B cell (primary cell): Measurements from ENCODE around the gene TBC1D9B. TPM values are rescaled to one million over a fixed set of nuclear protein-coding genes. Genes with fewer than 3 reads are reported as not detected.

Experiments
- ATAC-seq: fragments of 200-7000 bp; cut with Tn5 transposase; one replicate; pipeline ENCODE4 v1.10.0; 2021; ENCODE audit warnings: low read depth, mild to moderate bottlenecking, moderate number of reproducible peaks, moderate library complexity
- CTCF ChIA-PET: fragments of 350-600 bp; sonication (Branson Sonifier 250); formaldehyde crosslinking; loops from one replicate; lab custom pipeline; 2021; ENCODE audit warnings: antibody characterized with exemption, inconsistent platforms; lab: Charles Lee
- POLR2A ChIA-PET: fragments of 350-600 bp; sonication (Branson Sonifier 250); formaldehyde crosslinking; loops from one replicate; lab custom pipeline; 2021; ENCODE audit warnings: antibody characterized with exemption; lab: Charles Lee
- DNase-seq: peaks from one replicate; pipeline ENCODE4 v3.0.0; 2013
- H2AFZ ChIP-seq: 2 replicates; pipeline ENCODE4 v1.6.1; 2012; ENCODE audit warnings: mild to moderate bottlenecking, low read depth, low read length; ENCODE audit not compliant: insufficient read depth, poor library complexity, severe bottlenecking
- H3K27ac ChIP-seq, 2 donors: 1 replicate in 1 of 2; 2 replicates in 1 of 2; pipeline ENCODE4 v1.5.1; 2012 to 2013; ENCODE audit warnings: low read length in 2 of 2, mild to moderate bottlenecking in 2 of 2, moderate library complexity in 1 of 2
- H3K27me3 ChIP-seq, 4 experiments: fragments of 200-600 bp in 1 of 4; sonication (generic) in 1 of 4; replicated peaks in 1 of 4; 1 replicate in 2 of 4; 2 replicates in 2 of 4; pipeline versions ENCODE4 v1.6.1 to v1.7.0; 2013 to 2016; ENCODE audit warnings: low read length in 3 of 4, mild to moderate bottlenecking in 2 of 4, mixed read lengths in 1 of 4, moderate library complexity in 1 of 4; ENCODE audit not compliant: insufficient read depth in 4 of 4, control insufficient read depth in 3 of 4; ENCODE audit errors: control extremely low read depth in 1 of 4
- H3K36me3 ChIP-seq, 2 experiments: replicated peaks in 1 of 2; 1 replicate in 1 of 2; 2 replicates in 1 of 2; pipeline versions ENCODE4 v1.6.1 to v1.7.1; 2013; ENCODE audit warnings: low read length in 1 of 2; ENCODE audit not compliant: insufficient read depth in 2 of 2, control insufficient read depth in 1 of 2; ENCODE audit errors: control extremely low read depth in 1 of 2, extremely low read depth in 1 of 2
- H3K4me1 ChIP-seq, 2 donors: fragments of 200-600 bp in 1 of 2; sonication (generic) in 1 of 2; 1 replicate in 1 of 2; 2 replicates in 1 of 2; pipeline versions ENCODE4 v1.5.1 to v1.6.1; 2013 to 2017; ENCODE audit warnings: low read length in 2 of 2; ENCODE audit not compliant: control insufficient read depth in 2 of 2, insufficient read depth in 2 of 2
- H3K4me2 ChIP-seq: replicated peaks from 2 replicates; pipeline ENCODE3; 2012; ENCODE audit warnings: mild to moderate bottlenecking, low read depth, low read length; ENCODE audit not compliant: poor library complexity, severe bottlenecking
- H3K4me3 ChIP-seq, 5 experiments: fragments of 200-600 bp in 1 of 5; sonication (generic) in 1 of 5; 1 replicate in 3 of 5; 2 replicates in 2 of 5; pipeline versions ENCODE4 v1.5.1 to v1.7.0; 2011 to 2016; ENCODE audit warnings: low read length in 4 of 5, mild to moderate bottlenecking in 4 of 5, low read depth in 2 of 5, control low read depth in 1 of 5, moderate library complexity in 1 of 5; ENCODE audit not compliant: insufficient read depth in 1 of 5; ENCODE audit errors: control extremely low read depth in 1 of 5, extremely low read depth in 1 of 5
- H3K79me2 ChIP-seq: fragments of 200-600 bp; sonication (generic); one replicate; pipeline ENCODE4 v1.6.0; 2016; ENCODE audit warnings: low read length; ENCODE audit not compliant: control insufficient read depth, insufficient read depth
- H3K9ac ChIP-seq: fragments of 200-600 bp; sonication (generic); 2 replicates; pipeline ENCODE4 v1.6.1; 2017; ENCODE audit warnings: mild to moderate bottlenecking, low read length, moderate library complexity
- H3K9me3 ChIP-seq, 3 donors: one replicate each; pipeline versions ENCODE4 v1.6.1 to v1.7.1; 2013; ENCODE audit warnings: low read length in 2 of 3; ENCODE audit not compliant: control insufficient read depth in 2 of 3, insufficient read depth in 1 of 3; ENCODE audit errors: control extremely low read depth in 1 of 3
- H4K20me1 ChIP-seq: 2 replicates; pipeline ENCODE4 v1.6.0; 2012; ENCODE audit warnings: mild to moderate bottlenecking, low read length; ENCODE audit not compliant: insufficient read depth, control insufficient read depth, poor library complexity, severe bottlenecking
- H3K27ac Mint-ChIP-seq: one replicate; pipeline ENCODE4 v1.8.0; 2021; ENCODE audit warnings: mixed read lengths
- H3K27me3 Mint-ChIP-seq: one replicate; pipeline ENCODE4 v1.8.0; 2021; ENCODE audit warnings: mixed read lengths
- H3K4me1 Mint-ChIP-seq: one replicate; pipeline ENCODE4 v1.8.0; 2021; ENCODE audit warnings: mixed read lengths
- H3K4me3 Mint-ChIP-seq: one replicate; pipeline ENCODE4 v1.8.0; 2021; ENCODE audit warnings: mixed read lengths
- H3K9me3 Mint-ChIP-seq: one replicate; pipeline ENCODE4 v1.8.0; 2022; ENCODE audit warnings: mixed read lengths; ENCODE audit not compliant: insufficient read depth
- EZH2 ChIP-seq: IDR thresholded peaks from 2 replicates; pipeline ENCODE4 v1.6.1; 2012; ENCODE audit warnings: borderline replicate concordance, low read depth, mild to moderate bottlenecking, moderate library complexity, low read length; ENCODE audit not compliant: insufficient read depth, poor library complexity, severe bottlenecking
- WGBS: methylation state at CpG from one replicate; pipeline ENCODE4 v1.1.5; 2013; ENCODE audit warnings: missing lambda C conversion rate; ENCODE audit not compliant: insufficient coverage; 5-methylcytosine and 5-hydroxymethylcytosine counted together
- intact Hi-C: fragments of 100-400 bp; cut with micrococcal nuclease; formaldehyde crosslinking; loops from one replicate; pipeline ENCODE4 v1.10.0; 2022
- polyA plus RNA-seq: library from polyadenylated mRNA; depleted of rRNA; stranded (reverse); fragments of >200 nt; gene quantifications from 2 replicates; pipeline ENCODE4 v1.2.3, GENCODE V29; 2012
- total RNA-seq, 2 donors: library from RNA; stranded (reverse); fragments of 120-200 nt in 1 of 2; gene quantifications; 1 replicate in 1 of 2; 2 replicates in 1 of 2; pipeline versions ENCODE4 v1.2.3 to v1.2.4, GENCODE V29; 2013 to 2022
- TF ChIP-seq, protein P1 (sequence below): fragments of 200-600 bp; IDR thresholded peaks from one replicate; pipeline ENCODE4 v1.8.0; 2022; ENCODE audit warnings: antibody characterized with exemption, mild to moderate bottlenecking

TBC1D9B gene
- total and polyA plus RNA-seq, 2 donors (not counting 1 experiment from before 2014, with no cell fraction given) = 143 to 144 TPM

DNA sequence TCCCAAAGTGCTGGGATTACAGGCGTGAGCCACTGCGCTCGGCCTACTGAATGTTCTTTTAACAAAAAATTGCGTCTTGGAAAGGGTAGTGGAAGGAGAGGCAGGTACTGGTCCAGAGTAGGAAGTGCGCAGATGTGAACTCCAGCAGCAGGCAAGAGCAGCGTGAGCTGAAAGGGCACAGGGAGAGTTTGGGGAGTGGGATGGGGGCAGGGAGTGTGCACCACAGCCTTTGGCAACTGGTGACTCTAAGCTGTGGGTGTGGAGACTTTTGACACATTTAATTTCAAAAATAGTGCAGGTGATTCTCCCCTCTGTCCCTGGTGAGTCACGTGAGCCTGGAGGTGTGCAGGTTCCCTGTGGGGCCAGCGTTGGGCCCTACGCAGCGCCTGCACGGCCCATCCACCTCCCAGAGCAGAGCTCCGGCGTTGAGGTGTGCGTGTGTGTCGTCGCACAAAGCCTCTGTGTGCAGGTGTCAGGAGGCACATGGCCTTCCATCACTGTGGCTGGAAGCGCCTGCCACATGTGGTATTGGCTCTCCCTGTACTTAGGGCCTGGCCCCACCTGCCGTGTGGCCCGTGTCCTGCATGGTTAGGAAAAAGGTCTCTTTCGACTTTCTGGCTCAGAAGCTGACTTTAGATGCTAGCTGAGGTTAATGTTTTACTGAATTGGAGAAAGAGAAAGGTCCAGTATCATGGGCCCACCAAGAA is 75.5 kb downstream of the TBC1D9B start:
- H3K4me2 ChIP-seq = no peak overlapping the region
- no peak overlapping the region for H3K9ac ChIP-seq
- Mint-ChIP-seq H3K27ac (peak overlapping the region; percentile 41), H3K4me3 (no peak overlapping the region), H3K9me3 (no peaks in the 10 kb centered on the region), H3K4me1 (peaks cover 16% of the 10 kb centered on the region), H3K27me3 (no peaks in the 10 kb centered on the region)
- peaks cover 2 to 67% of the 10 kb centered on the region in 2 experiments for H3K36me3 ChIP-seq
- peaks cover 54% of the 10 kb centered on the region for H4K20me1 ChIP-seq
- TF ChIP-seq, protein P1, sequence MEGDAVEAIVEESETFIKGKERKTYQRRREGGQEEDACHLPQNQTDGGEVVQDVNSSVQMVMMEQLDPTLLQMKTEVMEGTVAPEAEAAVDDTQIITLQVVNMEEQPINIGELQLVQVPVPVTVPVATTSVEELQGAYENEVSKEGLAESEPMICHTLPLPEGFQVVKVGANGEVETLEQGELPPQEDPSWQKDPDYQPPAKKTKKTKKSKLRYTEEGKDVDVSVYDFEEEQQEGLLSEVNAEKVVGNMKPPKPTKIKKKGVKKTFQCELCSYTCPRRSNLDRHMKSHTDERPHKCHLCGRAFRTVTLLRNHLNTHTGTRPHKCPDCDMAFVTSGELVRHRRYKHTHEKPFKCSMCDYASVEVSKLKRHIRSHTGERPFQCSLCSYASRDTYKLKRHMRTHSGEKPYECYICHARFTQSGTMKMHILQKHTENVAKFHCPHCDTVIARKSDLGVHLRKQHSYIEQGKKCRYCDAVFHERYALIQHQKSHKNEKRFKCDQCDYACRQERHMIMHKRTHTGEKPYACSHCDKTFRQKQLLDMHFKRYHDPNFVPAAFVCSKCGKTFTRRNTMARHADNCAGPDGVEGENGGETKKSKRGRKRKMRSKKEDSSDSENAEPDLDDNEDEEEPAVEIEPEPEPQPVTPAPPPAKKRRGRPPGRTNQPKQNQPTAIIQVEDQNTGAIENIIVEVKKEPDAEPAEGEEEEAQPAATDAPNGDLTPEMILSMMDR = no peak
- TF ChIP-seq EZH2 = no peak
- H2AFZ ChIP-seq = no peak overlapping the region
- DNase-seq (no peak), ATAC-seq (no peak)
- H3K79me2 ChIP-seq = peaks cover 9% of the 10 kb centered on the region
- WGBS = over 99% methylated on average over 18 of the region's 20 CpGs
- H3K27me3 ChIP-seq = no peaks in the 10 kb centered on the region
- ChIA-PET POLR2A (interaction anchor here (0.6 to 0.7 kb wide), 2 partner anchors 10 to 29 kb away, joined by 3 to 4 read pairs; no protein-coding TSS in a partner anchor), CTCF (interaction anchor here (1.2 to 3.4 kb wide), 4 partner anchors 12 to 69 kb away, joined by 3 to 12 read pairs (median 5); partner anchors contain the start of gene SQSTM1)
- no peak overlapping the region for H3K27ac ChIP-seq
- intact Hi-C loops = no loop called here
- peaks cover 3 to 8% of the 10 kb centered on the region in 2 donors for H3K4me1 ChIP-seq
- no peak overlapping the region for H3K4me3 ChIP-seq
- no peaks in the 10 kb centered on the region for H3K9me3 ChIP-seq

DNA sequence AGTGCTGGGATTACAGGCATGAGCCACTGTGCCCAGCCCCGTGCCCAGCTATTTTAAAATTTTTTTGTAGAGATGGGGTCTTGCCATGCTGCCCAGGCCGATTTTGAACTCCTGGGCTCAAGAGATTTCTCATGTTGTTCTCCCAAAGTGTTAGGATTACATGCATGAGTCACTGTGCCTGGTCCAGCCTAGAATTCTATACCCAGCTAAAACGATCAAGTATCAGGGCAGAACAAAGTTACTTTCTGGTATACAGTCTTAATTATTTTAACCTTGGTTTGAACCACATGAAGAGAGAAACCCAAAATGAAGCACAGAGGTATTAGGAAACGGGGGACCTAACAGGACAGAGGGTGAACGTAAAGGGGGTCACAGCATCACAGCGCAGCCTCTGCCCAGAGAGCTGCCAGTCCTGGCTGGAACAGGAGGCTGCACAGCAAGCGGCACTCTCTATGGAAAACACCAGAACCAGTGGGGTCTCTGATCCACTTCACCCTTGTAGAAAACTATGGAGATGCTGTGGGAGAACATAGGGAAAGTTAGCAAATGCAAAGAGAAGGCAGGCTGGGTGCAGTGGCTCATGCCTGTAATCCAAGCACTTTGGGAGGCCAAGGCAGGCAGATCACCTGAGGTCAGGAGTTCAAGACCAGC is 76.8 kb downstream of the TBC1D9B start:
- no peak overlapping the region for H3K27ac ChIP-seq
- H3K27ac Mint-ChIP-seq = no peak overlapping the region
- H3K9me3 Mint-ChIP-seq = no peaks in the 10 kb centered on the region
- no peak overlapping the region for H3K4me3 ChIP-seq
- no peaks in the 10 kb centered on the region for H3K27me3 Mint-ChIP-seq
- peaks cover 2 to 69% of the 10 kb centered on the region in 2 experiments for H3K36me3 ChIP-seq
- DNase-seq (no peak), ATAC-seq (no peak)
- peaks cover 9% of the 10 kb centered on the region for H3K4me1 Mint-ChIP-seq
- no peak for TF ChIP-seq EZH2
- TF ChIP-seq, protein P1 = no peak
- no peak overlapping the region for H3K4me3 Mint-ChIP-seq
- WGBS = 100% methylated on average over 3 of the region's 7 CpGs
- peaks cover 55% of the 10 kb centered on the region for H4K20me1 ChIP-seq
- peaks cover 15% of the 10 kb centered on the region for H3K79me2 ChIP-seq
- ChIA-PET CTCF (interaction anchor here (3.4 kb wide), 1 partner anchor 29 kb away, joined by 12 read pairs; no protein-coding TSS in a partner anchor), POLR2A (interaction anchor here (1.5 kb wide), 1 partner anchor 9 kb away, joined by 3 read pairs; no protein-coding TSS in a partner anchor)
- no peaks in the 10 kb centered on the region for H3K9me3 ChIP-seq
- no peak overlapping the region for H3K4me2 ChIP-seq
- H3K27me3 ChIP-seq = no peaks in the 10 kb centered on the region
- intact Hi-C loops = no loop called here
- no peak overlapping the region for H2AFZ ChIP-seq
- H3K9ac ChIP-seq = no peak overlapping the region
- H3K4me1 ChIP-seq = no peaks in the 10 kb centered on the region
